K562 (cell line): Measurements from ENCODE around the gene IQCC. TPM values are rescaled to one million over a fixed set of nuclear protein-coding genes. Genes with fewer than 3 reads are reported as not detected.

Experiments used
- DMBX1 ChIP-seq: fragments of 250-450 bp; sonication (Bioruptor Pico); IDR thresholded peaks from 2 replicates; pipeline ENCODE4 v1.8.0; 2022; ENCODE audit warnings: inconsistent platforms, mild to moderate bottlenecking, moderate library complexity, borderline replicate concordance
- FIP1L1 ChIP-seq: fragments of 200-400 bp; formaldehyde crosslinking; IDR thresholded peaks from 2 replicates; pipeline ENCODE4 v1.6.1; 2018; ENCODE audit warnings: mild to moderate bottlenecking, low read depth, low read length; ENCODE audit not compliant: poor library complexity, severe bottlenecking
- HMGN3 ChIP-seq: IDR thresholded peaks from 2 replicates; pipeline ENCODE4 v1.6.1; 2011; ENCODE audit warnings: borderline replicate concordance, low read depth, mild to moderate bottlenecking, mixed read lengths, low read length; ENCODE audit not compliant: insufficient read length; ENCODE audit errors: extremely low read depth
- JUND ChIP-seq, 2 experiments: IDR thresholded peaks; 2 replicates in 1 of 2; 3 replicates in 1 of 2; pipeline ENCODE4 v1.6.1; 2011; ENCODE audit warnings: borderline replicate concordance in 2 of 2, low read depth in 2 of 2, low read length in 2 of 2, improper control_type of control experiment in 1 of 2, missing biosample characterization in 1 of 2, missing genetic modification characterization in 1 of 2, missing genetic modification reagents in 1 of 2
- MTA2 ChIP-seq: fragments of 450-650 bp; IDR thresholded peaks from 2 replicates; pipeline ENCODE4 v1.6.1; 2016; ENCODE audit warnings: low read depth
- MXD1 ChIP-seq: fragments of 250-450 bp; sonication (Bioruptor Pico); IDR thresholded peaks from 2 replicates; pipeline ENCODE4 v1.8.0; 2021; ENCODE audit warnings: borderline replicate concordance, mild to moderate bottlenecking, moderate library complexity; ENCODE audit not compliant: poor library complexity, severe bottlenecking
- NR1H2 ChIP-seq: sonication (generic); formaldehyde crosslinking; IDR thresholded peaks from 2 replicates; pipeline ENCODE4 v1.4.0; 2020; ENCODE audit warnings: mild to moderate bottlenecking, missing genetic modification reagents
- SMARCC2 ChIP-seq: fragments of 450-650 bp; IDR thresholded peaks from 2 replicates; pipeline ENCODE4 v1.6.1; 2017; ENCODE audit warnings: antibody characterized with exemption, moderate library complexity, mild to moderate bottlenecking, low read depth
- SMC3 ChIP-seq: conservative IDR thresholded peaks from 2 replicates; pipeline ENCODE4 v1.6.1; 2011; ENCODE audit warnings: low read depth, low read length, improper control_type of control experiment; ENCODE audit not compliant: insufficient read depth
- SRSF9 ChIP-seq: fragments of 200-400 bp; formaldehyde crosslinking; IDR thresholded peaks from 2 replicates; pipeline ENCODE4 v1.6.1; 2017; ENCODE audit warnings: low read depth, low read length, borderline replicate concordance
- SUPT5H ChIP-seq: fragments of 450-650 bp; IDR thresholded peaks from 2 replicates; pipeline ENCODE4 v1.6.1; 2016
- VEZF1 ChIP-seq: fragments of 200-800 bp; sonication (Bioruptor generic); IDR thresholded peaks from 2 replicates; pipeline ENCODE4 v1.6.1; 2017; ENCODE audit warnings: missing genetic modification characterization, missing compliant biosample characterization
- ZNF124 ChIP-seq: sonication (generic); formaldehyde crosslinking; IDR thresholded peaks from 2 replicates; pipeline ENCODE4 v1.8.1; 2022; ENCODE audit warnings: missing genetic modification reagents
- ZNF431 ChIP-seq: sonication (generic); formaldehyde crosslinking; IDR thresholded peaks from 2 replicates; pipeline ENCODE4 v1.8.0; 2022; ENCODE audit warnings: mild to moderate bottlenecking, missing genetic modification reagents
- ZNF707 ChIP-seq: fragments of 250-450 bp; sonication (Bioruptor Pico); conservative IDR thresholded peaks from 2 replicates; pipeline ENCODE4 v1.8.0; 2022; ENCODE audit warnings: inconsistent platforms, mild to moderate bottlenecking, moderate library complexity
- polyA plus RNA-seq, 8 experiments: library from polyadenylated mRNA; depleted of rRNA in 4 of 8; stranded (reverse) in 5 of 8; unstranded in 3 of 8; fragments of >200 nt; fragmentation: Nextera tagmentation in 2 of 8; fragmentation: Illumina TruSeq in 1 of 8; extraction: Ambion mirVana in 2 of 8; extraction: Trizol in 1 of 8; gene quantifications; 2 replicates each; pipeline versions ENCODE4 v1.2.1 to v1.2.3, GENCODE V29; 2011 to 2014; ENCODE audit warnings: inconsistent platforms in 1 of 8, missing spikeins in 1 of 8
- total RNA-seq, 7 experiments: library from RNA; depleted of rRNA in 6 of 7; stranded (reverse); fragments of >200 nt in 6 of 7; fragmentation: Illumina TruSeq in 2 of 7; extraction: Trizol in 2 of 7; gene quantifications; 2 replicates each; pipeline versions ENCODE4 v1.2.1 to v1.2.3, GENCODE V29; 2011 to 2021; ENCODE audit warnings: low replicate concordance in 1 of 7
- TF ChIP-seq, protein P1 (sequence below): fragments of 450-650 bp; formaldehyde crosslinking; IDR thresholded peaks from 2 replicates; pipeline ENCODE4 v1.4.0; 2020; ENCODE audit warnings: mild to moderate bottlenecking
- TF ChIP-seq, protein P2 (sequence below): fragments of 250-450 bp; sonication (Bioruptor Pico); IDR thresholded peaks from 2 replicates; pipeline ENCODE4 v1.8.0; 2021; ENCODE audit warnings: mild to moderate bottlenecking, moderate library complexity
- TF ChIP-seq, protein P3 (sequence below): sonication (generic); formaldehyde crosslinking; IDR thresholded peaks from 2 replicates; pipeline ENCODE4 v1.9.0; 2022; ENCODE audit warnings: mild to moderate bottlenecking, missing genetic modification reagents

The IQCC gene
- total and polyA plus RNA-seq, 9 of the 15 experiments (the other 6 are each of a cell fraction or from before 2014, with no cell fraction given): 8.1 to 16.5 (median 10.7) TPM

GRCh38 chr1:32205401-32206370 lies at the start of gene IQCC (continued):
- TF ChIP-seq NR1H2 (peak; percentile 88; the same call in 1 of the 2 replicates), FIP1L1 (peak; percentile 74), VEZF1 (CRISPR knock-in tag) (peak; percentile 75), ZNF124 (0 out of 2 replicates have a peak, but pooled peaks have one; percentile 74), SMARCC2 (no peak), MTA2 (no peak), ZNF707 (CRISPR knock-in tag) (no peak), MXD1 (peak; percentile 12), JUND (IDR thresholded peaks at IDR 0.05; ENCODE audit: borderline replicate concordance, low read depth, low read length) (peak; percentile 73), JUND (tag; IDR thresholded peaks at IDR 0.05; ENCODE audit: borderline replicate concordance, low read depth, low read length) (no peak; the same call in 2 of the 3 replicates), SUPT5H (peak; percentile 92), SMC3 (peak; percentile 3; the same call in 1 of the 2 replicates), HMGN3 (peak; percentile 79), SRSF9 (no peak), ZNF431 (CRISPR knock-in tag) (no peak), DMBX1 (CRISPR knock-in tag) (0 out of 2 replicates have a peak, but pooled peaks have one; percentile 35)
- TF ChIP-seq, protein P1, sequence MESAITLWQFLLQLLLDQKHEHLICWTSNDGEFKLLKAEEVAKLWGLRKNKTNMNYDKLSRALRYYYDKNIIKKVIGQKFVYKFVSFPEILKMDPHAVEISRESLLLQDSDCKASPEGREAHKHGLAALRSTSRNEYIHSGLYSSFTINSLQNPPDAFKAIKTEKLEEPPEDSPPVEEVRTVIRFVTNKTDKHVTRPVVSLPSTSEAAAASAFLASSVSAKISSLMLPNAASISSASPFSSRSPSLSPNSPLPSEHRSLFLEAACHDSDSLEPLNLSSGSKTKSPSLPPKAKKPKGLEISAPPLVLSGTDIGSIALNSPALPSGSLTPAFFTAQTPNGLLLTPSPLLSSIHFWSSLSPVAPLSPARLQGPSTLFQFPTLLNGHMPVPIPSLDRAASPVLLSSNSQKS (CRISPR knock-in tag): no peak
- TF ChIP-seq, protein P2, sequence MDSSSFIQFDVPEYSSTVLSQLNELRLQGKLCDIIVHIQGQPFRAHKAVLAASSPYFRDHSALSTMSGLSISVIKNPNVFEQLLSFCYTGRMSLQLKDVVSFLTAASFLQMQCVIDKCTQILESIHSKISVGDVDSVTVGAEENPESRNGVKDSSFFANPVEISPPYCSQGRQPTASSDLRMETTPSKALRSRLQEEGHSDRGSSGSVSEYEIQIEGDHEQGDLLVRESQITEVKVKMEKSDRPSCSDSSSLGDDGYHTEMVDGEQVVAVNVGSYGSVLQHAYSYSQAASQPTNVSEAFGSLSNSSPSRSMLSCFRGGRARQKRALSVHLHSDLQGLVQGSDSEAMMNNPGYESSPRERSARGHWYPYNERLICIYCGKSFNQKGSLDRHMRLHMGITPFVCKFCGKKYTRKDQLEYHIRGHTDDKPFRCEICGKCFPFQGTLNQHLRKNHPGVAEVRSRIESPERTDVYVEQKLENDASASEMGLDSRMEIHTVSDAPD (CRISPR knock-in tag): no peak
- TF ChIP-seq, protein P3, sequence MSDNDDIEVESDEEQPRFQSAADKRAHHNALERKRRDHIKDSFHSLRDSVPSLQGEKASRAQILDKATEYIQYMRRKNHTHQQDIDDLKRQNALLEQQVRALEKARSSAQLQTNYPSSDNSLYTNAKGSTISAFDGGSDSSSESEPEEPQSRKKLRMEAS (CRISPR knock-in tag): peak; percentile 73
